HCT116 (cell line): ENCODE measurements around the gene MEIG1. TPM values are rescaled to one million over a fixed set of nuclear protein-coding genes. Genes with fewer than 3 reads are reported as not detected.
A peak's percentile ranks its signal among the peaks of the same experiment; 100 is the strongest.
"Not testable (repeated sequence)": the region's sequence is repeated elsewhere in the genome, so short reads cannot be mapped to it uniquely, and the experiment has no call there.

Experiments
- ATAC-seq: fragments of 200-7000 bp; cut with Tn5 transposase; 2 replicates; pipeline ENCODE4 v1.9.1; 2020; ENCODE audit warnings: mild to moderate bottlenecking, moderate library complexity
- BruUV-seq: library from RNA; stranded (reverse); fragments of 400-500 nt; replicated peaks from 2 replicates; lab custom pipeline; 2021; lab: Mats Ljungman, UMichigan
- CTCF ChIA-PET: fragments of 300-600 bp; sonication (Branson Sonifier 250); formaldehyde crosslinking; loops from one replicate; lab custom pipeline; 2021; ENCODE audit warnings: antibody characterized with exemption; lab: Charles Lee
- POLR2A ChIA-PET: fragments of 300-600, 350-600 bp; sonication (Branson Sonifier 250); formaldehyde crosslinking; loops from one replicate; lab custom pipeline; 2021; ENCODE audit warnings: antibody characterized with exemption; lab: Charles Lee
- RAD21 ChIA-PET, 2 experiments: fragments of 300-600 bp; sonication (Branson Sonifier 250); formaldehyde crosslinking; loops; one replicate each; lab custom pipeline; 2023; ENCODE audit warnings: low total read pairs in 2 of 2; ENCODE audit not compliant: uncharacterized antibody in 2 of 2, unreplicated experiment in 2 of 2, low non-redundant PET in 1 of 2; lab: Charles Lee
- DNase-seq: peaks from one replicate; pipeline ENCODE4 v3.0.0-alpha.2; 2010; ENCODE audit warnings: low read depth, low spot score
- H2AFZ ChIP-seq: fragments of 200-600 bp; shearing (Covaris generic), sonication (generic); 2 replicates; pipeline ENCODE4 v1.6.1; 2017; ENCODE audit warnings: low read depth, mixed run types, mixed read lengths, antibody characterized with exemption, low read length; ENCODE audit not compliant: poor library complexity, severe bottlenecking
- H3K27ac ChIP-seq: 2 replicates; pipeline ENCODE4 v1.5.1; 2012; ENCODE audit warnings: low read depth, low read length
- H3K27me3 ChIP-seq: fragments of 200-600 bp; sonication (generic); 2 replicates; pipeline ENCODE4 v1.6.1; 2016; ENCODE audit warnings: mixed run types, low read length, mixed read lengths; ENCODE audit not compliant: insufficient read depth
- H3K36me3 ChIP-seq, 2 experiments: fragments of 200-500 bp in 1 of 2; fragments of 200-600 bp in 1 of 2; sonication (Bioruptor generic) in 1 of 2; sonication (generic) in 1 of 2; 2 replicates each; pipeline versions ENCODE4 v1.5.1 to v1.6.1; 2014 to 2016; ENCODE audit warnings: low read length in 2 of 2, inconsistent platforms in 1 of 2, mixed read lengths in 1 of 2, mixed run types in 1 of 2; ENCODE audit not compliant: insufficient read depth in 2 of 2, control insufficient read depth in 1 of 2
- H3K4me1 ChIP-seq, 2 experiments: fragments of 200-600 bp in 1 of 2; sonication (generic) in 1 of 2; 2 replicates each; pipeline versions ENCODE4 v1.5.1 to v1.6.1; 2012 to 2017; ENCODE audit warnings: low read length in 2 of 2, inconsistent platforms in 1 of 2, mild to moderate bottlenecking in 1 of 2, mixed read lengths in 1 of 2, mixed run types in 1 of 2, moderate library complexity in 1 of 2; ENCODE audit not compliant: insufficient read depth in 2 of 2, control insufficient read depth in 1 of 2
- H3K4me2 ChIP-seq: fragments of 200-600 bp; sonication (generic); 2 replicates; pipeline ENCODE4 v1.6.1; 2017; ENCODE audit warnings: mixed run types, low read length, mixed read lengths
- H3K4me3 ChIP-seq, 2 experiments: fragments of 200-600 bp in 1 of 2; sonication (generic) in 1 of 2; replicated peaks in 1 of 2; 2 replicates each; pipeline ENCODE4 v1.5.1; 2011 to 2016; ENCODE audit warnings: low read length in 2 of 2, control low read depth in 1 of 2, low read depth in 1 of 2, mild to moderate bottlenecking in 1 of 2, mixed read lengths in 1 of 2, mixed run types in 1 of 2
- H3K79me2 ChIP-seq: fragments of 200-600 bp; sonication (generic); 2 replicates; pipeline ENCODE4 v1.6.1; 2017; ENCODE audit warnings: mild to moderate bottlenecking, mixed run types, low read length, moderate library complexity, mixed read lengths; ENCODE audit not compliant: insufficient read depth
- H3K9ac ChIP-seq: fragments of 200-600 bp; sonication (generic); 2 replicates; pipeline ENCODE4 v1.6.1; 2016; ENCODE audit warnings: low read length, mixed read lengths
- H3K9me2 ChIP-seq: fragments of 200-600 bp; sonication (generic), shearing (Covaris generic); 2 replicates; pipeline ENCODE4 v1.6.1; 2017; ENCODE audit warnings: mixed run types, mild to moderate bottlenecking, moderate library complexity; ENCODE audit not compliant: insufficient read depth
- H3K9me3 ChIP-seq, 2 experiments: fragments of 200-500 bp in 1 of 2; fragments of 200-600 bp in 1 of 2; sonication (Bioruptor generic) in 1 of 2; sonication (generic) in 1 of 2; 2 replicates each; pipeline ENCODE4 v1.6.1; 2014 to 2017; ENCODE audit warnings: low read length in 2 of 2, mixed read lengths in 2 of 2, inconsistent platforms in 1 of 2, low read depth in 1 of 2, mild to moderate bottlenecking in 1 of 2, mixed run types in 1 of 2, moderate library complexity in 1 of 2; ENCODE audit not compliant: control insufficient read depth in 1 of 2, insufficient read depth in 1 of 2
- H4K20me1 ChIP-seq: fragments of 200-600 bp; sonication (generic), shearing (Covaris generic); 2 replicates; pipeline ENCODE4 v1.6.1; 2017; ENCODE audit warnings: mixed run types, mild to moderate bottlenecking, moderate library complexity; ENCODE audit not compliant: insufficient read depth
- ELF1 ChIP-seq: IDR thresholded peaks from 2 replicates; pipeline ENCODE4 v1.6.1; 2012; ENCODE audit warnings: low read depth, borderline replicate concordance
- JUND ChIP-seq: IDR thresholded peaks from 2 replicates; pipeline ENCODE4 v1.6.1; 2012
- intact Hi-C: fragments of 100-400 bp; cut with micrococcal nuclease; formaldehyde crosslinking; loops from 2 replicates; pipeline ENCODE4 v1.10.0; 2022
- total RNA-seq: library from RNA; stranded (reverse); gene quantifications from one replicate; pipeline ENCODE4 v1.2.1, GENCODE V29; 2021; ENCODE audit not compliant: unreplicated experiment

Gene MEIG1
- total RNA-seq, 1 experiment from 2014 or later, result 1.4 TPM

- DNase-seq, H3K9me2 ChIP-seq, RAD21 ChIA-PET, H2AFZ ChIP-seq, H3K4me1 ChIP-seq, H4K20me1 ChIP-seq, H3K27ac ChIP-seq, H3K36me3 ChIP-seq, BruUV-seq, H3K9ac ChIP-seq, H3K9me3 ChIP-seq, CTCF ChIA-PET, H3K4me3 ChIP-seq, intact Hi-C loops, H3K79me2 ChIP-seq, POLR2A ChIA-PET, H3K27me3 ChIP-seq: not testable (repeated sequence)
- H3K4me2 ChIP-seq, result peak overlapping the region; percentile 62
- TF ChIP-seq ELF1 (peak; percentile 55), JUND (0 out of 2 replicates have a peak, but pooled peaks have one; percentile 18)
- ATAC-seq, result peak; percentile 60; the same call in 1 of the 2 replicates
Measured at GRCh38 chr10:15020966-15021365, 61.8 kb downstream of the MEIG1 start.

Other genes with a start within 250 kb of the MEIG1 start
- gene FAM107B, start 184.5 kb upstream of the MEIG1 start, total RNA-seq, result 41.6 TPM
- gene CDNF, start 121.4 kb upstream of the MEIG1 start, total RNA-seq, result 1.1 TPM
- 19.9 TPM for gene HSPA14, start 121.1 kb upstream of the MEIG1 start, total RNA-seq
- gene MSANTD7, start 121.1 kb upstream of the MEIG1 start, total RNA-seq, result 14.3 TPM
- gene SUV39H2, start 80.5 kb upstream of the MEIG1 start, total RNA-seq, result 26.6 TPM
- 14.5 TPM for gene DCLRE1C, start 5.3 kb upstream of the MEIG1 start, total RNA-seq
- not detected for gene OLAH, start 84.6 kb downstream of the MEIG1 start, total RNA-seq
- 3.3 TPM for gene ACBD7, start 129.4 kb downstream of the MEIG1 start, total RNA-seq
- gene RPP38, start 138.0 kb downstream of the MEIG1 start, total RNA-seq, result 23.3 TPM
- 26.1 TPM for gene NMT2, start 209.3 kb downstream of the MEIG1 start, total RNA-seq